ENCODE data around the gene WDR72. TPM values are rescaled to one million over a fixed set of nuclear protein-coding genes. Genes with fewer than 3 reads are reported as not detected.

WDR72 gene
- total RNA-seq, 1 experiment from 2014 or later: 3.9 TPM

- CTCF ChIA-PET: interaction anchor here (0.6 kb wide), 1 partner anchor 20 kb away, joined by 4 read pairs; no protein-coding TSS in a partner anchor
- peaks cover 9% of the 10 kb centered on the region for H3K4me1 Mint-ChIP-seq (ENCODE audit: low read depth, unreplicated experiment)
- intact Hi-C loops (cut with micrococcal nuclease; ENCODE audit: unreplicated experiment): no loop called here
- TF ChIP-seq CTCF (IDR thresholded peaks at IDR 0.05; ENCODE audit: unreplicated experiment): no peak
- H3K9me3 Mint-ChIP-seq (ENCODE audit: low read depth, unreplicated experiment): no peaks in the 10 kb centered on the region
- no peaks in the 10 kb centered on the region for H3K36me3 Mint-ChIP-seq (ENCODE audit: insufficient read depth, unreplicated experiment)
- no peak for DNase-seq
- no TSS peak for BruUV-seq (replicated peaks)
- H3K4me3 Mint-ChIP-seq (ENCODE audit: low read depth, unreplicated experiment): no peak overlapping the region
- H3K27me3 Mint-ChIP-seq (ENCODE audit: unreplicated experiment): no peaks in the 10 kb centered on the region
- H3K27ac Mint-ChIP-seq (ENCODE audit: unreplicated experiment): no peak overlapping the region
Observed at GRCh38 chr15:53747501-53748068, 11.9 kb downstream of the WDR72 start.

- no peaks in the 10 kb centered on the region for H3K9me3 Mint-ChIP-seq (ENCODE audit: low read depth, unreplicated experiment)
- intact Hi-C loops (cut with micrococcal nuclease; ENCODE audit: unreplicated experiment): no loop called here
- H3K27ac Mint-ChIP-seq (ENCODE audit: unreplicated experiment): no peak overlapping the region
- no peaks in the 10 kb centered on the region for H3K27me3 Mint-ChIP-seq (ENCODE audit: unreplicated experiment)
- no peaks in the 10 kb centered on the region for H3K36me3 Mint-ChIP-seq (ENCODE audit: insufficient read depth, unreplicated experiment)
- no peak for DNase-seq
- no peak overlapping the region for H3K4me3 Mint-ChIP-seq (ENCODE audit: low read depth, unreplicated experiment)
- no TSS peak for BruUV-seq (replicated peaks)
- CTCF ChIA-PET: no interaction called here
- H3K4me1 Mint-ChIP-seq (ENCODE audit: low read depth, unreplicated experiment): peaks cover 9% of the 10 kb centered on the region
- no peak for TF ChIP-seq CTCF (IDR thresholded peaks at IDR 0.05; ENCODE audit: unreplicated experiment)
Observed at GRCh38 chr15:53746101-53746500, 13.4 kb downstream of the WDR72 start.

- Mint-ChIP-seq H3K4me1 (ENCODE audit: low read depth, unreplicated experiment) (peaks cover 21% of the 10 kb centered on the region), H3K4me3 (ENCODE audit: low read depth, unreplicated experiment) (peak overlapping the region; percentile 56), H3K27ac (ENCODE audit: unreplicated experiment) (peak overlapping the region; percentile 57), H3K36me3 (ENCODE audit: insufficient read depth, unreplicated experiment) (no peaks in the 10 kb centered on the region), H3K9me3 (ENCODE audit: low read depth, unreplicated experiment) (no peaks in the 10 kb centered on the region), H3K27me3 (ENCODE audit: unreplicated experiment) (no peaks in the 10 kb centered on the region)
- peak; percentile 27 for DNase-seq
- CTCF ChIA-PET: interaction anchor here (0.7 to 1.1 kb wide), 2 partner anchors 11 to 16 kb away, joined by 3 read pairs; no protein-coding TSS in a partner anchor
- no TSS peak for BruUV-seq (replicated peaks)
- intact Hi-C loops (cut with micrococcal nuclease; ENCODE audit: unreplicated experiment): loop anchor here (5.0 kb wide), 1 partner anchor 53 kb away; no protein-coding TSS in a partner anchor
- no peak for TF ChIP-seq CTCF (IDR thresholded peaks at IDR 0.05; ENCODE audit: unreplicated experiment)
Observed at GRCh38 chr15:53739651-53740050, 19.8 kb downstream of the WDR72 start.

- intact Hi-C loops (cut with micrococcal nuclease; ENCODE audit: unreplicated experiment): no loop called here
- no peak for TF ChIP-seq CTCF (IDR thresholded peaks at IDR 0.05; ENCODE audit: unreplicated experiment)
Observed at GRCh38 chr15:53739187-53739586, 20.3 kb downstream of the WDR72 start.

More at GRCh38 chr15:53739187-53739586, 20.3 kb downstream of the WDR72 start:
- Mint-ChIP-seq H3K4me3 (ENCODE audit: low read depth, unreplicated experiment) (peak overlapping the region; percentile 56), H3K27me3 (ENCODE audit: unreplicated experiment) (no peaks in the 10 kb centered on the region), H3K9me3 (ENCODE audit: low read depth, unreplicated experiment) (no peaks in the 10 kb centered on the region), H3K27ac (ENCODE audit: unreplicated experiment) (peak overlapping the region; percentile 57), H3K4me1 (ENCODE audit: low read depth, unreplicated experiment) (peaks cover 21% of the 10 kb centered on the region), H3K36me3 (ENCODE audit: insufficient read depth, unreplicated experiment) (no peaks in the 10 kb centered on the region)
- CTCF ChIA-PET: no interaction called here
- no TSS peak for BruUV-seq (replicated peaks)
- DNase-seq: no peak
